GM12878 (cell line): ENCODE results near the gene EFNB2. TPM values are rescaled to one million over a fixed set of nuclear protein-coding genes. Genes with fewer than 3 reads are reported as not detected.

ENCODE experiments used
- ATAC-seq: fragments of 200-7000 bp; cut with Tn5 transposase; 3 replicates; pipeline ENCODE4 v1.9.1; 2020; ENCODE audit warnings: mild to moderate bottlenecking, moderate library complexity
- BruUV-seq: library from RNA; stranded (reverse); fragments of 400-500 nt; replicated peaks from 2 replicates; lab custom pipeline; 2021; lab: Mats Ljungman, UMichigan
- CTCF ChIA-PET: fragments of 300-600 bp; sonication (Branson Sonifier 250); formaldehyde crosslinking; extraction: SDS; loops from one replicate; lab custom pipeline; 2021; ENCODE audit warnings: inconsistent platforms; lab: Yijun Ruan, JAX
- POLR2A ChIA-PET: fragments of 350-600 bp; formaldehyde crosslinking; extraction: SDS; loops from one replicate; lab custom pipeline; 2021; ENCODE audit warnings: inconsistent platforms; lab: Charles Lee
- RAD21 ChIA-PET: fragments of 300-600 bp; sonication (Branson Sonifier 250); formaldehyde crosslinking; loops from one replicate; lab custom pipeline; 2023; ENCODE audit warnings: antibody characterized with exemption; ENCODE audit not compliant: unreplicated experiment; lab: Charles Lee
- SMC1A ChIA-PET: fragments of 300-600 bp; sonication (Branson Sonifier 250); formaldehyde crosslinking; loops from one replicate; lab custom pipeline; 2023; ENCODE audit not compliant: unreplicated experiment, uncharacterized antibody; lab: Charles Lee
- DNase-seq: peaks from one replicate; pipeline ENCODE4 v3.0.0-alpha.2; 2011; ENCODE audit warnings: low read depth, low spot score
- FAIRE-seq: peaks from 3 replicates; lab custom pipeline; 2011; peaks lifted over from hg19 to GRCh38; lab: Jason Lieb, UNC
- H2AFZ ChIP-seq: 2 replicates; pipeline ENCODE4 v1.6.0; 2011; ENCODE audit warnings: low read depth, low read length, control low read depth; ENCODE audit not compliant: control insufficient read depth
- H3K27ac ChIP-seq: 2 replicates; pipeline ENCODE4 v1.5.1; 2011; ENCODE audit warnings: control low read depth; ENCODE audit not compliant: control insufficient read depth, insufficient read depth
- H3K27me3 ChIP-seq, 2 experiments: replicated peaks in 1 of 2; 2 replicates each; pipeline versions ENCODE4 v1.6.0 to v1.6.1; 2011; ENCODE audit warnings: low read length in 1 of 2; ENCODE audit not compliant: control insufficient read depth in 2 of 2, insufficient read depth in 2 of 2
- H3K36me3 ChIP-seq, 2 experiments: 2 replicates each; pipeline ENCODE4 v1.5.1; 2011; ENCODE audit warnings: low read length in 1 of 2; ENCODE audit not compliant: control insufficient read depth in 2 of 2, insufficient read depth in 2 of 2
- H3K4me1 ChIP-seq: 2 replicates; pipeline ENCODE4 v1.6.1; 2011; ENCODE audit warnings: mild to moderate bottlenecking, low read length, moderate library complexity, mixed read lengths; ENCODE audit not compliant: control insufficient read depth, insufficient read depth
- H3K4me2 ChIP-seq: 2 replicates; pipeline ENCODE4 v1.6.0; 2011; ENCODE audit warnings: control low read depth; ENCODE audit not compliant: control insufficient read depth, insufficient read depth
- H3K4me3 ChIP-seq: fragments of 200-600 bp; sonication (generic); 2 replicates; pipeline ENCODE4 v1.5.1; 2016
- H3K79me2 ChIP-seq: 2 replicates; pipeline ENCODE4 v1.6.0; 2011; ENCODE audit warnings: low read length; ENCODE audit not compliant: control insufficient read depth, insufficient read depth
- H3K9ac ChIP-seq: 2 replicates; pipeline ENCODE4 v1.8.0; 2011; ENCODE audit warnings: low read length, control low read depth, mixed read lengths; ENCODE audit not compliant: control insufficient read depth, insufficient read depth
- H3K9me3 ChIP-seq: replicated peaks from 3 replicates; pipeline ENCODE4 v1.5.1; 2011; ENCODE audit warnings: mild to moderate bottlenecking, low read length; ENCODE audit not compliant: control insufficient read depth, insufficient read depth
- H4K20me1 ChIP-seq: 2 replicates; pipeline ENCODE4 v1.6.0; 2011; ENCODE audit not compliant: control insufficient read depth, insufficient read depth
- ATF7 ChIP-seq: fragments of 450-650 bp; IDR thresholded peaks from 2 replicates; pipeline ENCODE4 v1.6.1; 2016; ENCODE audit warnings: low read depth, mild to moderate bottlenecking
- BCLAF1 ChIP-seq: fragments of 450-650 bp; IDR thresholded peaks from 2 replicates; pipeline ENCODE4 v1.6.1; 2017; ENCODE audit warnings: antibody characterized with exemption, mild to moderate bottlenecking, moderate library complexity
- CHD4 ChIP-seq: fragments of 200-600 bp; sonication (generic); IDR thresholded peaks from 2 replicates; pipeline ENCODE4 v1.6.1; 2016; ENCODE audit warnings: mild to moderate bottlenecking
- CREB1 ChIP-seq: IDR thresholded peaks from 2 replicates; pipeline ENCODE4 v1.6.1; 2012; ENCODE audit warnings: low read depth, mild to moderate bottlenecking, inconsistent platforms
- GABPA ChIP-seq: IDR thresholded peaks from 2 replicates; pipeline ENCODE4 v1.6.1; 2014; ENCODE audit warnings: antibody characterized with exemption, low read depth, mild to moderate bottlenecking, inconsistent platforms
- HCFC1 ChIP-seq: fragments of 150-350 bp; IDR thresholded peaks from 2 replicates; pipeline ENCODE4 v1.6.1; 2014; ENCODE audit warnings: low read length
- HSF1 ChIP-seq: fragments of 150-350 bp; IDR thresholded peaks from 2 replicates; pipeline ENCODE4 v1.6.1; 2014; ENCODE audit warnings: mild to moderate bottlenecking, low read depth, low read length
- MAX ChIP-seq: IDR thresholded peaks from 2 replicates; pipeline ENCODE4 v1.6.1; 2012; ENCODE audit warnings: low read depth, low read length, improper control_type of control experiment
- NFXL1 ChIP-seq: fragments of 450-650 bp; IDR thresholded peaks from 2 replicates; pipeline ENCODE4 v1.6.1; 2017; ENCODE audit warnings: antibody characterized with exemption, mild to moderate bottlenecking, borderline replicate concordance
- POU2F2 ChIP-seq: IDR thresholded peaks from 3 replicates; pipeline ENCODE4 v1.6.1; 2011; ENCODE audit warnings: low read depth, mild to moderate bottlenecking, low read length, borderline replicate concordance
- RELA ChIP-seq: fragments of 450-650 bp; IDR thresholded peaks from 2 replicates; pipeline ENCODE4 v1.8.0; 2014; ENCODE audit warnings: borderline replicate concordance; ENCODE audit not compliant: partially characterized antibody
- SIN3A ChIP-seq: IDR thresholded peaks from 2 replicates; pipeline ENCODE4 v1.6.1; 2012; ENCODE audit warnings: low read depth, low read length, improper control_type of control experiment
- SMAD1 ChIP-seq: fragments of 450-650 bp; IDR thresholded peaks from 2 replicates; pipeline ENCODE4 v1.6.1; 2018; ENCODE audit warnings: mild to moderate bottlenecking, low read depth; ENCODE audit not compliant: partially characterized antibody
- SMARCA5 ChIP-seq: fragments of 450-650 bp; IDR thresholded peaks from 2 replicates; pipeline ENCODE4 v1.6.1; 2017; ENCODE audit warnings: mild to moderate bottlenecking
- SRF ChIP-seq, 2 experiments: IDR thresholded peaks; 2 replicates each; pipeline ENCODE4 v1.6.1; 2011; ENCODE audit warnings: low read depth in 2 of 2, low read length in 2 of 2, mild to moderate bottlenecking in 1 of 2, moderate library complexity in 1 of 2
- ZNF274 ChIP-seq: IDR thresholded peaks from one replicate; pipeline ENCODE4 v1.8.0; 2011; ENCODE audit not compliant: insufficient read length, insufficient read depth
- WGBS: methylation state at CpG from one replicate; pipeline ENCODE4 v1.1.6; 2016; ENCODE audit warnings: low lambda C conversion rate; ENCODE audit not compliant: insufficient replicate concordance, insufficient coverage; ENCODE audit errors: missing lambda C conversion rate; 5-methylcytosine and 5-hydroxymethylcytosine counted together
- in situ Hi-C: fragments of 300-500 bp; cut with MboI; formaldehyde crosslinking; loops from 9 replicates; pipeline ENCODE4 v1.14.3; 2018; ENCODE audit warnings: mixed read lengths
- intact Hi-C: fragments of 100-400 bp; cut with micrococcal nuclease; formaldehyde crosslinking; loops from one replicate; pipeline ENCODE4 v1.14.2; 2022; ENCODE audit not compliant: unreplicated experiment
- polyA plus RNA-seq, 11 experiments: library from polyadenylated mRNA; depleted of rRNA in 4 of 11; unstranded in 6 of 11; stranded (reverse) in 5 of 11; fragments of >200 nt; fragmentation: Nextera tagmentation in 4 of 11; fragmentation: Illumina TruSeq in 1 of 11; extraction: Ambion mirVana in 4 of 11; extraction: Trizol in 1 of 11; gene quantifications; 1 replicate in 1 of 11; 2 replicates in 10 of 11; pipeline versions ENCODE4 v1.2.1 to v1.2.3, GENCODE V29; 2011 to 2016; ENCODE audit warnings: inconsistent platforms in 2 of 11, missing spikeins in 2 of 11, low read depth in 1 of 11
- total RNA-seq, 4 experiments: library from RNA; depleted of rRNA in 3 of 4; stranded (reverse); fragments of >200 nt in 3 of 4; fragmentation: Illumina TruSeq in 1 of 4; extraction: Trizol in 1 of 4; gene quantifications; 2 replicates each; pipeline versions ENCODE4 v1.2.1 to v1.2.3, GENCODE V29; 2013 to 2021

EFNB2 gene
- total and polyA plus RNA-seq, 10 of the 15 experiments (the other 5 are each of a cell fraction or from before 2014, with no cell fraction given), result 0.12 to 1.5 (median 0.31) TPM; not detected in 1

- TF ChIP-seq HSF1, result no peak
- TF ChIP-seq ATF7, result no peak
Measured at GRCh38 chr13:106462710-106463109, 72.8 kb downstream of the EFNB2 start (continued).

- CTCF ChIA-PET, result interaction anchor here (0.5 to 1.1 kb wide), 3 partner anchors 12 to 372 kb away, joined by 3 read pairs; no protein-coding TSS in a partner anchor
- 10% methylated on average over 3 of the region's 3 CpGs for WGBS
Measured at GRCh38 chr13:106455777-106456176, 79.7 kb downstream of the EFNB2 start.

More at GRCh38 chr13:106455777-106456176, 79.7 kb downstream of the EFNB2 start:
- BruUV-seq, result no TSS peak
- H3K27me3 ChIP-seq, result no peaks in the 10 kb centered on the region
- H3K4me3 ChIP-seq, result no peak overlapping the region
- POLR2A ChIA-PET, result no interaction called here
- H3K9me3 ChIP-seq, result no peaks in the 10 kb centered on the region
- H3K79me2 ChIP-seq, result no peaks in the 10 kb centered on the region
- H3K9ac ChIP-seq, result no peak overlapping the region
- in situ Hi-C loops (no loop called here), intact Hi-C loops (no loop called here)
- H3K27ac ChIP-seq, result no peak overlapping the region
- H4K20me1 ChIP-seq, result no peaks in the 10 kb centered on the region
- no peak overlapping the region for H2AFZ ChIP-seq
- DNase-seq, result no peak
- no peak for TF ChIP-seq MAX
- TF ChIP-seq POU2F2, result no peak
- no peak for TF ChIP-seq ZNF274
- no peak for TF ChIP-seq SMARCA5
- TF ChIP-seq SIN3A, result no peak
- no peak for TF ChIP-seq HCFC1
- no peak for TF ChIP-seq RELA
- no peak for TF ChIP-seq CREB1
- no peak for TF ChIP-seq SRF (IDR thresholded peaks at IDR 0.05; ENCODE audit: low read depth in 2 of 2, low read length in 2 of 2)
- no peak for TF ChIP-seq NFXL1
- no peak for TF ChIP-seq SMAD1
- no peak for TF ChIP-seq GABPA
- TF ChIP-seq CHD4, result no peak
- TF ChIP-seq BCLAF1, result no peak
- RAD21 ChIA-PET, result no interaction called here
- no peak for ATAC-seq
- no peaks in the 10 kb centered on the region for H3K36me3 ChIP-seq
- no peak for FAIRE-seq
- H3K4me1 ChIP-seq, result no peaks in the 10 kb centered on the region
- SMC1A ChIA-PET, result interaction anchor here (0.9 to 1.1 kb wide), 2 partner anchors 15 to 19 kb away, joined by 3 read pairs; no protein-coding TSS in a partner anchor
- no peak overlapping the region for H3K4me2 ChIP-seq
